NOMO-1 (cell line): ENCODE results near the gene ADAM29.
"Not testable (repeated sequence)": the region's sequence is repeated elsewhere in the genome, so short reads cannot be mapped to it uniquely, and the experiment has no call there.

Source experiments
- DNase-seq, 2 experiments: peaks; one replicate each; lab custom pipeline; 2025; ENCODE audit not compliant: unreplicated experiment in 2 of 2; lab: John Stamatoyannopoulos, UW

The ADAM29 gene

GRCh38 chr4:174946246-174946645 lies 28.1 kb downstream of the ADAM29 start:
- no peak for DNase-seq

GRCh38 chr4:174948826-174949225 lies 30.7 kb downstream of the ADAM29 start:
- DNase-seq: no peak

DNA sequence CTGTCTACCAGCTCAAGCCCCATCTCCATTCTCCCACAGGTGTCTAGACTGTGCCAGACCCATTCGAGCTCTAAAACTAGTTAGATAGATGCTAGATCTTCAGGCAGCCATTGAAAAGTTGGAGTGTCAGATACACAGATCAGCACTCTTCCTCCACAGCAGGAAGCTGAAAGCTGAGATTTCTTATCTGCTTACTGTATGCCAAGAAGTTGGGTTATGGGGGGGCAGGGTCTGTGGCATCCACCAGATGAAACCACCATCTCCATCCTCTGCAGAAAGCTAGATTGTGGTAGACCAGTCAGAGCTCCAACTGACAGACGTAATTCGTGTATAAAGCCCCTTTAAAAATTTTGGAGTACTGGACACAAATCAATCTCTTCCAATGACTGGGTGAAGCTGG lies 54.8 kb downstream of the ADAM29 start:
- DNase-seq: no peak

- DNase-seq: no peak
Observed at GRCh38 chr4:174973336-174973735, 55.2 kb downstream of the ADAM29 start.

GRCh38 chr4:174983128-174983750 lies 65.1 kb downstream of the ADAM29 start:
- no peak for DNase-seq

DNA sequence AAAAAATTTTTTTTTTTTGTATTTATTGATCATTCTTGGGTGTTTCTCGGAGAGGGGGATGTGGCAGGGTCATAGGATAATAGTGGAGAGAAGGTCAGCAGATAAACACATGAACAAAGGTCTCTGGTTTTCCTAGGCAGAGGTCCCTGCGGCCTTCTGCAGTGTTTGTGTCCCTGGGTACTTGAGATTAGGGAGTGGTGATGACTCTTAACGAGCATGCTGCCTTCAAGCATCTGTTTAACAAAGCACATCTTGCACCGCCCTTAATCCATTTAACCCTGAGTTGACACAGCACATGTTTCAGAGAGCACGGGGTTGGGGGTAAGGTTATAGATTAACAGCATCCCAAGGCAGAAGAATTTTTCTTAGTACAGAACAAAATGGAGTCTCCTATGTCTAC lies 65.7 kb downstream of the ADAM29 start:
- DNase-seq: not testable (repeated sequence)

- DNase-seq: peak in 1 of 2 experiments; percentile 39
Observed at GRCh38 chr4:174989791-174990190, 71.6 kb downstream of the ADAM29 start.

GRCh38 chr4:174993916-174994315 lies 75.8 kb downstream of the ADAM29 start:
- DNase-seq: no peak

DNA sequence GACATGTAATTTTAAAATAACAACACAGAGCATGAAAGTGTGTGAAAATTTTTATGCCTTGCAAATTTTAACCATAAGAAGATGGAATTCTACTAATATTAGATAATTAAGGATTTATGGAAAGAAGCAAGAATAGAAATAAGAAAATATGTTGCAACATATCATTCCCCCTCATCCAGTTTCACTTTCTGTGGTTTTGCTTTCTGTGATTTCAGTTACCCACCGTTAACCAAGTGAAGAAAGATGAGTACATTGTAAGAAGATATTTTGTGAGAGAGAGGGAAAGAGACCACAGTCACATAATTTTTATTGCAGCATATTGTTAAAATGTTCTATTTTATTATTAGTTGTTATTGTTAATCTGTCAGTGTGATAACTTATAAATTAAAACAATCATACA lies 77.9 kb downstream of the ADAM29 start:
- DNase-seq: no peak

DNA sequence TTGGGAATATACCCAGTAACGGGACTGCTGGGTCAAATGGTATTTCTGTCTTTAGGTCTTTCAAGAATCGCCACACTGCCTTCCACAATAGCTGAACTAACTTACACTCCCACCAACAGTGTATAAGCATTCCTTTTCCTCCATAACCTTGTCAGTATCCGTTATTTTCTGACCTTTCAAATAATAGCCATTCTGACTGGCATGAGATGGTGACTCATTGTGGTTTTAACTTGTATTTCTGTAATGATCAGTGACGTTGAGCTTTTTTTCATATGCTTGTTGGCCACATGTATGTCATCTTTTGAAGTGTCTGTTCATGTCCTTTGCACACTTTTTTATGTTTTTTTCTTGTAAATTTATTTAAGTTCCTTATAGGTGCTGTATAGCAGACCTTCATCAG lies 81.2 kb downstream of the ADAM29 start:
- DNase-seq: no peak

DNA sequence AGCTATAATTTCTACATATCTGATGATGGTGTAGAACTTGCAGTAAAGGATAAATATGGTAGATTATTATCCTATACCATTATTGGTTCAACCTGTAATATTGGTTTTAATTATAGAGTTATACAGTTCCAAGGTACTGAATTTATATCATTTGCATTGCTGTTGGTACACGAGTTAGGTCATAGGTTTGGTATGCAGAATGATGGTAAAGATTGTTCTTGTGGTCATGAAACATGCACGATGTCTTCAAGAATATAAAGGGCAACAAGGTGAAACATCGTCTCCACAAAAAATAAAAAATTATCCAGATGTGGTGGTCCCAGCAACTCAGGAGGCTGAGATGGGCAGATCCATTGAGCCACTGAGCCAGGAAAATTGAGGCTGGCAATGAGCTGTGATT lies 99.6 kb downstream of the ADAM29 start:
- DNase-seq: no peak

- DNase-seq: not testable (repeated sequence)
Observed at GRCh38 chr4:175019447-175019846, 101.3 kb downstream of the ADAM29 start.
